Right ventricle myocardium inferior (tissue), 1 donor: ENCODE results near the gene DCTPP1. TPM values are rescaled to one million over a fixed set of nuclear protein-coding genes. Genes with fewer than 3 reads are reported as not detected.
A peak's percentile ranks its signal among the peaks of the same experiment; 100 is the strongest.
"Not testable (repeated sequence)": the region's sequence is repeated elsewhere in the genome, so short reads cannot be mapped to it uniquely, and the experiment has no call there.

Source experiments
- ATAC-seq: fragments of 200-7000 bp; cut with Tn5 transposase; one replicate; pipeline ENCODE4 v1.9.1; 2020; ENCODE audit warnings: mild to moderate bottlenecking, moderate library complexity
- DNase-seq: peaks from one replicate; pipeline ENCODE4 v3.0.0; 2021; ENCODE audit errors: missing footprints
- intact Hi-C: fragments of 100-400 bp; cut with DNase I; formaldehyde crosslinking; loops from one replicate; pipeline ENCODE4 v1.11.0; 2022
- total RNA-seq: library from RNA; stranded (reverse); fragmentation: NEBNext Ultra II Directional; extraction: Animal tissue kit (Norgen Biotek cat#: 25700); gene quantifications from one replicate; pipeline ENCODE4 v1.2.1, GENCODE V29; 2021
- donor health status: DM: no; HTN: yes; CAD: no; lungs with severe emphysema.

Gene DCTPP1
- total RNA-seq, 1 donor from 2014 or later: 35.2 TPM

DNA sequence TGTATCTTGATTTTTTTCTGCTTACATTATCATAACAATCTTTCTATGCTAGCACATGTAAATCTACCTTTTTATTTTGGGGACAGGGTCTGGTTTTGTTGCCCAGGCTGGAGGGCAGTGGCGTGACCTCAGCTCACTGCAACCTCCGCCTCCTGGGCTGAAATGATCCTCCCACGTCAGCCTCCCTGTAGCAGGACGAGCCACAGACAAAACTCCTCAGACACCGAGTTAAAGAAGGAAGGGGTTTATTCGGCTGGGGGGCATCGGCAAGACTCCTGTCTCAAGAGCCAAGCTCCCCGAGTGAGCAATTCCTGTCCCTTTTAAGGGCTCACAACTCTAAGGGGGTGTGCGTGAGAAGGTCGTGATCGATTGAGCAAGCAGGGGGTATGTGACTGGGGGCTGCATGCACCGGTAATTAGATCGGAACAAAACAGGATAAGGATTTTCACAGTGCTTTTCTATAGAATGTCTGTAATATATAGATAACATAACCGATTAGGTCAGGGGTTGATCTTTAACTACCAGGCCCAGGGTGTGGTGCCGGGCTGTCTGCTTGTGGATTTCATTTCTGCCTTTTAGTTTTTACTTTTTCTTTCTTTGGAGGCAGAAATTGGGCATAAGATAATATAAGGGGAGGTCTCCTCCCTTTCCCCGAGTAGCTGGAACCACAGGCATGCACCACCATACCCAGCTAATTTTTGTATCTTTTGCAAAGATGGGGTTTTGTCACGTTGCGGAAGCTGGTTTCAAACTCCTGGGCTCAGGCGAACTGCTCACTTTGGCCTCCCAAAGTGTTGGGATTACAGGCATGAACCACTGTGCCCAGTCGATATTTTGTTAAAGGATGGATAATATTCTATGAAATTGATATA is 23.1 kb upstream of the DCTPP1 start:
- DNase-seq, ATAC-seq, intact Hi-C loops: not testable (repeated sequence)

DNA sequence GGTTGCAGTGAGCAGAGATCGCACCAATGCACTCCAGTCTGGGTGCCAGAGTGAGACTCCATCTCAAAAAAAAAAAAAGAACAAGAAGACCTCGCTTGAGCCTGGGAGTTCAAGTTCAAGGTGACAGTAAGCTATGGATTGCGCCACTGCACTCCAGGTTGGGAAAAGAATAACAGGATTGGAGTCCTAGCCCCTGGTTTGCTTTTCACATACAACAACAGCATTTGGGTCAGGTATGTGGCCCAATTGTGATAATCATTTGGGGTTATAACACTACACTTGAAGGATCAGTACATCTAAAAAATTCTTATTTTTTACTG is 19.2 kb upstream of the DCTPP1 start:
- ATAC-seq (no peak), DNase-seq (no peak)
- intact Hi-C loops: loop anchor here (5.0 to 10.0 kb wide), 3 partner anchors 78 to 476 kb away; partner anchors contain the start of genes FBXL19, ZNF688 and ZNF768

- intact Hi-C loops: loop anchor here (5.0 to 10.0 kb wide), 3 partner anchors 80 to 477 kb away; partner anchors contain the start of genes FBXL19, ZNF688 and ZNF768
These were observed 17.8 kb upstream of the DCTPP1 start for GRCh38 chr16:30447512-30448226.

DNA sequence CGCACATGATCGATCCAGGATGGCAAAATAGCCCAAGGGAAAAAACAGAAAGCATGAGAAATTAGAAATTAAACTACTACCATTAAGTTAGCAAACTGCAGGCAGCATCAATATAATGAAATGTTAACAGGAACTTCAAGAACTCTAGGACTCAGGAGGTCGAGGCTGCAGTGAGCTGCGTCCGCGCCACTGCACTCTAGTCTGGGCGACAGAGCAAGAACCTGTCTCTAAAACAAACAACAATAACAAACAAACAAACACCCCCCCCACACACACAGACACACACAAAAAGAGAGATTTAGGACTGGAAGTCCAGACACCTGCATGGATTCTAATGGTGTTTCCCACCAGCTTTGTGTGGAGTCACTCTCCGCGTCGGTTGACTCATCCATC is 16.4 kb upstream of the DCTPP1 start:
- DNase-seq: no peak
- ATAC-seq: no peak
- intact Hi-C loops: loop anchor here (5.0 to 10.0 kb wide), 3 partner anchors 81 to 479 kb away; partner anchors contain the start of genes FBXL19, ZNF688 and ZNF768

More at GRCh38 chr16:30447512-30448226, 17.8 kb upstream of the DCTPP1 start:
- DNase-seq (no peak), ATAC-seq (no peak)

- ATAC-seq (peak; percentile 98), DNase-seq (peak; percentile 99)
- intact Hi-C loops: loop anchor here (5.0 to 10.0 kb wide), 3 partner anchors 82 to 479 kb away; partner anchors contain the start of genes FBXL19, ZNF688 and ZNF768
These were observed 15.8 kb upstream of the DCTPP1 start, which contains the start of gene SEPHS2 for GRCh38 chr16:30445408-30446202. TSS of gene SEPHS2 (minus strand) at chr16:30445874. CDS start at chr16:30445727, 147 bp downstream.

DNA sequence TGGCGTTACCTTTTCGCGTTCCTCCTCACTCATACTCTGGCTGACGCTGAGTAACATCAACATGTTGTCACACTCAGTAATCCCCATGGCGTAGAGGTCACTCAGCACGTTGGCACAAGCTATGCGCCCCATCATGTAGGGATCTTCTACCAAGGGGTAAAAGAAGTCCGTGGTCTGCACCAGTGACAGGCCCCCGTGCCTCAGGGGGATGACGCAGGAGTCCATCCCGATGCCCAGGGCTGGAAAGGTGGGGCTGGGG is 15.2 kb upstream of the DCTPP1 start:
- intact Hi-C loops: loop anchor here (5.0 to 10.0 kb wide), 3 partner anchors 82 to 480 kb away; partner anchors contain the start of genes FBXL19, ZNF688 and ZNF768
- no peak for ATAC-seq
- DNase-seq: no peak

GRCh38 chr16:30444231-30445148 is 14.7 kb upstream of the DCTPP1 start:
- ATAC-seq (no peak), DNase-seq (no peak)
- intact Hi-C loops: loop anchor here (5.0 to 10.0 kb wide), 3 partner anchors 83 to 480 kb away; partner anchors contain the start of genes FBXL19, ZNF688 and ZNF768

DNA sequence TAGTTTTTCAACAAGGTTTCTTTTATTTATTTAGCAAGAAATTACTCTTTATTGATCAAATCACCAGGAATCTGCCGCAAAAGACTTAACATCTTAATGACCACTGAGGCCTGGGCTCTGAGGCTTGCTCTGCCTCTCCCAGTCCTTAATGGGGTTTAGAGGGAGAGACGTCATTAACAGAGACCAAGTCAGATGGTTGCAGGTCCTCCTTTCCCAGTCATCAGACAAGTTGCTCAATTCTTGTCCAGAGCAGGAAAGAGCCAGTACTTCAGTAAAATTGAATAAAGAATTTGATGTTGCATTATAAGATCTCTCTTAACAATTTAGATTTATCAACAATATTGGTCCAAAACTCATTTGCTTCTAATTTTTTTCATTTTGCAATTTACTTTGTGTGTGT is 13.8 kb upstream of the DCTPP1 start:
- DNase-seq: no peak
- intact Hi-C loops: loop anchor here (10.0 kb wide), 1 partner anchor 481 kb away; the partner anchor contains the start of gene FBXL19
- no peak for ATAC-seq

- no peak for DNase-seq
- ATAC-seq: no peak
- intact Hi-C loops: loop anchor here (10.0 kb wide), 1 partner anchor 485 kb away; the partner anchor contains the start of gene FBXL19
These were observed 10.0 kb upstream of the DCTPP1 start for GRCh38 chr16:30439720-30440348.

GRCh38 chr16:30438835-30439234 is 9.0 kb upstream of the DCTPP1 start:
- ATAC-seq (no peak), DNase-seq (no peak)
- intact Hi-C loops: no loop called here

DNA sequence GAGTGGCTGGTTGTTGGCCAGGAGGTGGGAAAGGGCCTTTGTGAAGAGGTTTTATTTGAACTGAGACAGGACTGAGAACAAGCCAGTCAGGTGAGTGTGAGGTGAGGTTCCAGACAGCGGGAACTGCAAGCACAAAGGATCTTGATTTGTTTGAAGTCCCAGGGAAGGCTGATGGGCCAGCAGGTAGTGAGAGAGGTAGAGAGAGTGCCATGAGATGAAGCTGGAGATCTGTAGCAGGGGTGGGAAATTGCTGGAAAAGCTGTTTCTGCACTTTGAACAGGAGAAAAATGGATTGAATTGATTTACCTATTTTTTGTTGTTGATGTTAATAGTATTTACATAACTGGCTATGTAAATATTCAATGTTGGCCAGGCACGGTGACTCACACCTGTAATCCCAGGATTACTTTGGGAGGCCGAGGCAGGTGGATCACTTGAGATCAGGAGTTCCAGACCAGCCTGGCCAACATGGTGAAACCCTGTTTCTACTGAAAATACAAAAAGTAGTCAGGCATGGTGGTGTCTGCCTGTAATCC is 7.7 kb upstream of the DCTPP1 start:
- intact Hi-C loops: no loop called here
- DNase-seq (no peak), ATAC-seq (no peak)

GRCh38 chr16:30434852-30435251 is 5.0 kb upstream of the DCTPP1 start:
- DNase-seq: no peak

DNA sequence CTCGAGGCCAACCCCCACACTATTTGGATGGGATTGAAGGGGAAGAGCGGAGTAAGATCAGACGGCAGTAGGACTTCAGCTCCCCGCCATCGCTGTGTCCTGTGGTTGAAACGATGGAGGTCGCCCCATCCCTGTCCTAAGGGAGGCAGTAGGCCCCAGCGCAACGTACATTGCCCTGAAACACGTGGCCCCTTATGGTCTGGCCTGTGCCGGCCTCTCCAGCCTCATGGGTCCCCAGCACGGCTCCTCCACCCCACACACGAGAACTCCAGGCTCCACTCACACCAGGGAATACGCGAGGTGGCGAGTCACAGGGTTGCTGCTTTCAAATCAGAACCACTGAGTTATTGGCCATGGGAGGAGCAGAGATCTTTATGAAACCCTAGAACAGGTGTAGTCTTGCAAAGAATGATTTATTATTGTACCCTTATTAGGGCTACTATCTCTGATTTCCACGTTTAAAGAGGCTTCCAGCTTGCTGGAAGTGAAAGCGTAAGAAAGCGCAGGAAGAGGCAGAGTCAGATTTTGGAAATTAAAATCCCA is 669 bp upstream of the DCTPP1 start:
- ATAC-seq (peak; percentile 10), DNase-seq (peak; percentile 64)
- intact Hi-C loops: loop anchor here (2.0 to 5.0 kb wide), 2 partner anchors 157 to 198 kb away; partner anchors contain the start of gene ZNF785

More at GRCh38 chr16:30434852-30435251, 5.0 kb upstream of the DCTPP1 start:
- ATAC-seq: no peak
- intact Hi-C loops: loop anchor here (5.0 kb wide), 1 partner anchor 152 kb away; the partner anchor contains the start of gene ZNF785

- ATAC-seq (no peak), DNase-seq (no peak)
- intact Hi-C loops: no loop called here
These were observed 482 bp downstream of the DCTPP1 start for GRCh38 chr16:30429418-30429677.

DNA sequence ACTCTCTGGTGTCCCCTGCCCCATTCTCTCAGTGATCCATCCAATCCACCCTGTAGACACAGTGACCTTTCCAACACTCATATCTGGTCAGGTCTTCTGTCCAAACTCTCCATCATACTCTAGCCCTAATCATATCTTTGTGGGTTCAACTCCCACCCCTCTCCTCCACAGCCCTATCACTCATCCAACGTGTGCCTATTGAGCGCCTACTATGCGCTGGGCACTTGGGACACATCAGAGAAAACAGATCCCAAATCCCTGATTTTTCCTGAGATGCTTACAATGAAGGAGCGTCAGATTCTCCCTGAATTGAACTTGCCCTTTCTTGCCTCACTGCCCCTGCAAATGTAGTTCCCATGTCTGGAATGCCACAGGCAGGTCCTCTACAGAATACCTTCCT is 1.8 kb downstream of the DCTPP1 start:
- no peak for DNase-seq
- intact Hi-C loops: no loop called here
- ATAC-seq: no peak

DNA sequence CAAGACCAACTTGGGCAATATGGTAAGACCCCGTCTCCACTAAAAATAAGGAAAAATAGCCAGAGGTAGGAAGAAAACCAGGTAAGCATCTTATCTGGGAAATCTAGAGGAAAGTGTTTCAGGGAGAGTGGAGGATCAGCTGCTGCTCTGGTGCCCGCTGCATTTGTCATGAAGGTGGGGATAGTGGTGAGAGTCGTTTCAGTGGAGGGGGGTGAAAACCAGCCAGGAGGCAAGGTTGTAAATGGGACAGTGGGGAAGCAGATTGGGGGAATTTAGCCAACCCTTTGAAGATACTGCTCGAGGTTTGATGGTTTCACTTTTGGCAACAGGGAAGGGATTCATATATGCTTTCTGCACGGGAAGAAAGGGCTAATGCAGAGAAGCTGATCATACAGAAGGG is 8.8 kb downstream of the DCTPP1 start:
- no peak for DNase-seq
- intact Hi-C loops: no loop called here
- ATAC-seq: no peak
